Progenitor cell of endocrine pancreas (in vitro differentiated cells): ENCODE measurements around the gene RMND5B. TPM values are rescaled to one million over a fixed set of nuclear protein-coding genes. Genes with fewer than 3 reads are reported as not detected.

Source experiments
- DNase-seq: peaks from one replicate; pipeline ENCODE4 v3.0.0; 2021; ENCODE audit warnings: low spot score; ENCODE audit not compliant: unreplicated experiment
- H3K27ac Mint-ChIP-seq: 2 replicates; pipeline ENCODE4 v1.8.0; 2021; ENCODE audit warnings: mild to moderate bottlenecking, moderate library complexity, mixed read lengths
- H3K27me3 Mint-ChIP-seq: 2 replicates; pipeline ENCODE4 v1.8.0; 2021; ENCODE audit warnings: mixed read lengths
- H3K36me3 Mint-ChIP-seq: 2 replicates; pipeline ENCODE4 v1.8.0; 2022; ENCODE audit warnings: mixed read lengths; ENCODE audit not compliant: insufficient read depth
- H3K4me1 Mint-ChIP-seq: 2 replicates; pipeline ENCODE4 v1.8.0; 2021; ENCODE audit warnings: low read depth, mixed read lengths
- H3K4me3 Mint-ChIP-seq: 2 replicates; pipeline ENCODE4 v1.8.0; 2021; ENCODE audit warnings: low read depth, mild to moderate bottlenecking, moderate library complexity, mixed read lengths
- H3K9me3 Mint-ChIP-seq: 2 replicates; pipeline ENCODE4 v1.8.0; 2021; ENCODE audit warnings: low read depth, mixed read lengths
- total RNA-seq: library from RNA; stranded (reverse); gene quantifications from 2 replicates; pipeline ENCODE4 v1.2.1, GENCODE V29; 2021
- TF ChIP-seq, protein P1 (sequence below): fragments of 200-600 bp; sonication (generic); IDR thresholded peaks from one replicate; pipeline ENCODE4 v1.5.0; 2021; ENCODE audit warnings: antibody characterized with exemption, mild to moderate bottlenecking; ENCODE audit not compliant: unreplicated experiment

The RMND5B gene
- total RNA-seq, 1 donor from 2014 or later, result 48.5 TPM

DNA sequence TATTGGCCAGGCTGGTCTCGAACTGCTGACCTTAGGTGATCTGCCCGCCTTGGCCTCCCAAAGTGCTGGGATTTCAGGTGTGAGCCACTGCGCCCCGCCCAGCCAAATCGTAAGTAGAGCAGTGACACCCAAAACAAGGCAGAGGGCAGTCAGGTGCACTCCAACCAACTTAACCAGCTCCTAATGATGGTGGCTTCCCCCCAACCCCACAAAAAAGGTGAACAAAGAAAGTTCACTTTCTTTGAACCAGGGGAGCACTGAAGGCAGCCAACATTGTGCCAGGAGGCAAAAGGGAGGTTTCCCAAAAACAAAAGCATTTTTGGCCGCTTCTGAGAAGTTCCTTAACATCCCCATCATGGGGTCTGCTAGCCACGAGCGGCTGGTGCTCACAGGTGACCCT lies 46.8 kb downstream of the RMND5B start:
- Mint-ChIP-seq H3K9me3 (no peaks in the 10 kb centered on the region), H3K27ac (no peak overlapping the region), H3K4me3 (no peak overlapping the region), H3K27me3 (peaks cover 3% of the 10 kb centered on the region), H3K4me1 (no peaks in the 10 kb centered on the region), H3K36me3 (no peaks in the 10 kb centered on the region)
- TF ChIP-seq, protein P1, sequence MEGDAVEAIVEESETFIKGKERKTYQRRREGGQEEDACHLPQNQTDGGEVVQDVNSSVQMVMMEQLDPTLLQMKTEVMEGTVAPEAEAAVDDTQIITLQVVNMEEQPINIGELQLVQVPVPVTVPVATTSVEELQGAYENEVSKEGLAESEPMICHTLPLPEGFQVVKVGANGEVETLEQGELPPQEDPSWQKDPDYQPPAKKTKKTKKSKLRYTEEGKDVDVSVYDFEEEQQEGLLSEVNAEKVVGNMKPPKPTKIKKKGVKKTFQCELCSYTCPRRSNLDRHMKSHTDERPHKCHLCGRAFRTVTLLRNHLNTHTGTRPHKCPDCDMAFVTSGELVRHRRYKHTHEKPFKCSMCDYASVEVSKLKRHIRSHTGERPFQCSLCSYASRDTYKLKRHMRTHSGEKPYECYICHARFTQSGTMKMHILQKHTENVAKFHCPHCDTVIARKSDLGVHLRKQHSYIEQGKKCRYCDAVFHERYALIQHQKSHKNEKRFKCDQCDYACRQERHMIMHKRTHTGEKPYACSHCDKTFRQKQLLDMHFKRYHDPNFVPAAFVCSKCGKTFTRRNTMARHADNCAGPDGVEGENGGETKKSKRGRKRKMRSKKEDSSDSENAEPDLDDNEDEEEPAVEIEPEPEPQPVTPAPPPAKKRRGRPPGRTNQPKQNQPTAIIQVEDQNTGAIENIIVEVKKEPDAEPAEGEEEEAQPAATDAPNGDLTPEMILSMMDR, result no peak
- no peak for DNase-seq

DNA sequence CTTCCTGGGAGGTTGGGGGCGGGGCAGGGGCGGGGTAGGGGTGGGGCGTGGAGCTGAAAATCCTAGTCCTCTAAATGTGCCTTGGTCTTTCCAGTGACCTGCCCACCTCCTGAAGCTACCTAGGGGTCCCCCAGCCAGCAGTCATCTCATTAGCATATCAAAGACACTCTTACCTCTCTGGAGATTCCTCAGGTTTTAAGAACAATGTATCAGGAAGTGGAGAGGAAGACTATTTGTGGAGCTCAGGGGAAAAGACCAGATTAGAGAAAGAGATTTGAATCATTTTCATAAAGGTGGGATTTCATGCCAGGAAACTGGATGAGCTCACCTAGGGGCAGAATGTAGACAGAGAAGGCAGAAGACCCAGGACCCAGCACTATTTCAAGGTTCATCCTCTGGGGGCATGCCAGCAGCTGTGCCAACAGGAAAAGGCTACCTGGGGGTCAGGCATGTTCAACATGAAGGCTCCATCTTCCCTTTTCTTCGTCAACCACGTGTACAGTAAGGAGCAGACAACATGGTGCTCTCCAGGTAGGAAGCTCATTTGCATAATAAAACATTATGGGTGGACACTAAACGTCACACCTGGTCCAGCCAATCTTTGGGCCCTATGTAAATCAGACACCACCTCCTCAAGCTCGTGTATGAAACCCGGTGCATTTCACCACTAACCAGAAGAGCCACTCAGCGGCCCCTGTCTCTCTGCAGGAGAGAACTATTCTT lies 49.5 kb downstream of the RMND5B start:
- no peak overlapping the region for H3K27ac Mint-ChIP-seq
- H3K4me3 Mint-ChIP-seq, result no peak overlapping the region
- H3K4me1 Mint-ChIP-seq, result no peaks in the 10 kb centered on the region
- H3K27me3 Mint-ChIP-seq, result peaks cover 3% of the 10 kb centered on the region
- H3K36me3 Mint-ChIP-seq, result no peaks in the 10 kb centered on the region
- no peak for DNase-seq
- no peaks in the 10 kb centered on the region for H3K9me3 Mint-ChIP-seq
- TF ChIP-seq, protein P1, result no peak

DNA sequence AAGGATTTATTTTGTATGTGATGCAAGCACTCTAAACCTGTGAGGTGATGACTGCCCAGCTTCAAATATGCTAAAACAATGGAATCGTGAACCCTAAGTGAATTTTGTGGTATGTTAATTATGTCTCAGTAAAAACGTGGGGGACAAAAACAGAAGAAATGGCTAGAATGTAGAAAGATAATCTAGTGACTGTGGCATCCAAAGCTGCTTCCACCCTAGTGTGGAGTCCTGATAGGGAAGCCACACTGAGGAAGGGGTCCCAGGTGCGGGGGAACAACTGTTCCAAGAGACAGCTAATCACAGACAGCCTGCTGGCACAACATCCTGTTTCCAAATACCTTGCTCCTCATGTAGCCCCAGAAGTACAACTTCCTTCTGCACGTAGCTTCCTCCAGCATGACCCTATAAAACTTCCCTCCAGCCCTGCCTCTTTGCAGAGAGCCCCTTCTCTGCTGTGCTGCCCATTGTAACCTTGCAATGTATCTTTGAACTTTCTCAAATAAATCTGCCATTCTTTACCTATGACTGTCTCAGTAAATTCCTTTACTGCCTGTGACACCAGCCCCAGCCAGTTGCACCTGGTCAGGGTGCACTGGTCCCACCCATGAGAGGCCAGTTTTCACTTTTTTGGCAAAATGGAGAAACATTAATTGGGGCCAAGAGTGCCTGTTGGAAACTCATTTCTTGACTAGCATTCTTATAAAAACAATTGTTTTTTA lies 51.5 kb downstream of the RMND5B start:
- Mint-ChIP-seq H3K27ac (no peak overlapping the region), H3K4me1 (no peaks in the 10 kb centered on the region), H3K36me3 (no peaks in the 10 kb centered on the region), H3K9me3 (no peaks in the 10 kb centered on the region), H3K4me3 (no peak overlapping the region), H3K27me3 (peaks cover 3% of the 10 kb centered on the region)
- no peak for DNase-seq
- TF ChIP-seq, protein P1, result no peak

DNA sequence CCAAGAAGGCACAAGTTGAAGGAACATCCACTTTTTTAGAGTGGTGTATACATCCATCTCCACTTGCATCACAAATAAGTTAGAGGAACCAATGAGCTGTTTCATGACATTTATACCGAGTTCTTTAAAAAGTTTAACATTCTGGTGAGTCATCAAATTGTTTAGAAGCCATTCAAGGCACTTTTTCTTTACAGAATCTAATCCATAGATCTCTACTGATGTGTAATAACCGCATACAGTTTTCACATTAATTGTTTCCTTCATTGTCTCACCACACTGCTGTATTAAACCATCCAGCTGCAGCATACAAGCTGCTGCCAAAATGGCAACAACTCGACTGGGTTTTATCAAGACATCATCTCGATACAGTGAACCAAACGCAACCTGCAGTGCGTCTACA lies 55.6 kb downstream of the RMND5B start:
- Mint-ChIP-seq H3K27me3 (no peaks in the 10 kb centered on the region), H3K36me3 (no peaks in the 10 kb centered on the region), H3K4me3 (no peak overlapping the region), H3K27ac (no peak overlapping the region), H3K4me1 (peaks cover 1% of the 10 kb centered on the region), H3K9me3 (no peaks in the 10 kb centered on the region)
- DNase-seq, result no peak
- TF ChIP-seq, protein P1, result no peak

DNA sequence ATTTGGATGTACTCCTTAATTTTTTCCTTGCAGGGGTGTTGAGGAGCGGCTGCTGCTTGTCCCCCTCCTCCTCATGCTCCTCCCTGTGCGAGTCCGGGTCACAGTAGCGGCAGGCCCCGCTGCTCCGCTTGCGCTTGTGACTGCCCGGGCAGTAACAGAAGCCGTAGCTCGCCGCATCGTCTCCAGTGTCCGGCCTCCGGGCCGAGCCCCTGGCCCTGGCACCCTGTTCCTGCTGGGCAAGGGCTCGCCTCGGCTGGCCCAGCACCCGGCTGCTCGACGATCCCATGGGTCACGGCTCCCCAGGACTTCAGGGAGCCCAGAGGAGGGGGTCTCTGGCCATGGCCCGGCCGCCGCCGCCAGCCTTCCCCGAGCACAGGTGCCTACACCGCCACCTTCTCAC lies 56.2 kb downstream of the RMND5B start, which contains the start of gene GMCL2:
TSS of gene GMCL2 (minus strand) at position 358 of the 400 bp plus-strand sequence. CDS start at position 286, 72 bp downstream.
- DNase-seq, result no peak
- H3K27ac Mint-ChIP-seq, result no peak within 1 kb of the TSS
- no peaks in the 10 kb centered on the region for H3K27me3 Mint-ChIP-seq
- peaks cover 1% of the 10 kb centered on the region for H3K4me1 Mint-ChIP-seq
- H3K36me3 Mint-ChIP-seq, result no peaks in the 10 kb centered on the region
- no peaks in the 10 kb centered on the region for H3K9me3 Mint-ChIP-seq
- H3K4me3 Mint-ChIP-seq, result no peak within 1 kb of the TSS
- TF ChIP-seq, protein P1, result no peak
